CD4-positive, CD25-positive, alpha-beta regulatory T cell (primary cell): ENCODE results near the gene PSIP1. TPM values are rescaled to one million over a fixed set of nuclear protein-coding genes. Genes with fewer than 3 reads are reported as not detected.
A peak's percentile ranks its signal among the peaks of the same experiment; 100 is the strongest.
"Not testable (repeated sequence)": the region's sequence is repeated elsewhere in the genome, so short reads cannot be mapped to it uniquely, and the experiment has no call there.

ENCODE experiments used
- ATAC-seq, 2 donors: fragments of 150-1000 bp; cut with Tn5 transposase; one replicate each; pipeline ENCODE4 v1.10.0; 2021; ENCODE audit warnings: low read depth in 2 of 2, moderate number of reproducible peaks in 2 of 2, moderate library complexity in 1 of 2
- DNase-seq, 3 donors: peaks; one replicate each; pipeline versions ENCODE4 v3.0.0 to v3.0.0-alpha.2; 2012 to 2022; ENCODE audit warnings: mixed read lengths in 1 of 3
- H3K27ac ChIP-seq: one replicate; pipeline ENCODE4 v1.7.0; 2013; ENCODE audit warnings: mild to moderate bottlenecking, low read length; ENCODE audit not compliant: insufficient read depth, poor library complexity, severe bottlenecking
- H3K27me3 ChIP-seq: one replicate; pipeline ENCODE4 v1.7.0; 2013; ENCODE audit warnings: low read length; ENCODE audit not compliant: control insufficient read depth, insufficient read depth
- H3K36me3 ChIP-seq: one replicate; pipeline ENCODE4 v1.7.0; 2013; ENCODE audit warnings: mild to moderate bottlenecking, low read length, moderate library complexity; ENCODE audit not compliant: control insufficient read depth, insufficient read depth
- H3K4me1 ChIP-seq: 2 replicates; pipeline ENCODE4 v1.7.0; 2013; ENCODE audit warnings: mild to moderate bottlenecking, low read length; ENCODE audit not compliant: insufficient read depth, control insufficient read depth, poor library complexity, severe bottlenecking
- H3K4me3 ChIP-seq: one replicate; pipeline ENCODE4 v1.7.0; 2013; ENCODE audit warnings: low read depth, mild to moderate bottlenecking, low read length, moderate library complexity
- H3K9me3 ChIP-seq, 2 experiments: 1 replicate in 1 of 2; 2 replicates in 1 of 2; pipeline ENCODE4 v1.7.0; 2013; ENCODE audit warnings: low read length in 2 of 2, mild to moderate bottlenecking in 1 of 2, moderate library complexity in 1 of 2; ENCODE audit not compliant: control insufficient read depth in 2 of 2
- H3K27ac Mint-ChIP-seq, 3 donors: one replicate each; pipeline ENCODE4 v1.8.0; 2020 to 2022; ENCODE audit warnings: mild to moderate bottlenecking in 3 of 3, mixed read lengths in 3 of 3, moderate library complexity in 2 of 3
- H3K27me3 Mint-ChIP-seq: one replicate; pipeline ENCODE4 v1.8.0; 2022; ENCODE audit warnings: mild to moderate bottlenecking, mixed read lengths
- H3K36me3 Mint-ChIP-seq: one replicate; pipeline ENCODE4 v1.8.0; 2020; ENCODE audit warnings: mixed read lengths
- H3K4me1 Mint-ChIP-seq, 4 donors: one replicate each; pipeline ENCODE4 v1.8.0; 2020 to 2022; ENCODE audit warnings: mixed read lengths in 4 of 4, mild to moderate bottlenecking in 1 of 4
- H3K4me3 Mint-ChIP-seq, 4 donors: one replicate each; pipeline ENCODE4 v1.8.0; 2020 to 2022; ENCODE audit warnings: mild to moderate bottlenecking in 4 of 4, mixed read lengths in 4 of 4, moderate library complexity in 3 of 4
- H3K9me3 Mint-ChIP-seq, 7 donors: one replicate each; pipeline ENCODE4 v1.8.0; 2020 to 2022; ENCODE audit warnings: mixed read lengths in 7 of 7, mild to moderate bottlenecking in 3 of 7, moderate library complexity in 2 of 7
- polyA plus RNA-seq, 4 donors: library from polyadenylated mRNA; unstranded; fragments of 300-500 nt; fragmentation: Illumina TruSeq; gene quantifications; one replicate each; pipeline ENCODE4 v1.2.3, GENCODE V29; 2021
- total RNA-seq: library from RNA; stranded (reverse); gene quantifications from one replicate; pipeline ENCODE4 v1.2.3, GENCODE V29; 2022

PSIP1 gene
- total and polyA plus RNA-seq, 5 donors from 2014 or later: 86.0 to 136 (median 126) TPM

DNA sequence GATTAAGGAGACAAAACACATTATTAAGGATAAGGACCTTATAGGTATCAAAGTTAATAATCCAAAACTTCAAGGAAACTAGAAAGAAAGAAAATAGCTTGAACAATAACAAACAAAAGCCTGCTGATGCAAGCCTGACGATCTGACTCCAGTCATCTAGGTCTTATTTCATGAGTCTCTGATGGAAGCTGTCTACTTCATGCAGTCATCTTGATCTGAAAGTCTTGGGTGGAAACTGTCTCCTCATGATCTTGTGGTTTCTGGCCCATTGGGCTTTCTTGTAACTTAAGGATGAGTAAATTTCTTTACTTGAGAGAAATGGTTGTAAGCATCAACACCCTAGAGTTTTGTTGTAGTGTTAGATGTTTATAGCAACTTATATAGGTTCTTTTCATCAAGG is 20.6 kb upstream of the PSIP1 start:
- no peak overlapping the region for H3K4me3 Mint-ChIP-seq
- H3K27me3 Mint-ChIP-seq: peaks cover 5% of the 10 kb centered on the region
- peaks cover 0 to 8% (median 3%) of the 10 kb centered on the region in 4 donors for H3K4me1 Mint-ChIP-seq
- no peak overlapping the region for H3K4me3 ChIP-seq
- no peak overlapping the region for H3K27ac ChIP-seq
- no peaks in the 10 kb centered on the region for H3K36me3 ChIP-seq
- no peak for DNase-seq
- H3K9me3 Mint-ChIP-seq: no peaks in the 10 kb centered on the region
- no peaks in the 10 kb centered on the region for H3K4me1 ChIP-seq
- no peak overlapping the region for H3K27ac Mint-ChIP-seq
- no peaks in the 10 kb centered on the region for H3K27me3 ChIP-seq
- no peak for ATAC-seq
- H3K9me3 ChIP-seq: no peaks in the 10 kb centered on the region
- H3K36me3 Mint-ChIP-seq: no peaks in the 10 kb centered on the region

DNA sequence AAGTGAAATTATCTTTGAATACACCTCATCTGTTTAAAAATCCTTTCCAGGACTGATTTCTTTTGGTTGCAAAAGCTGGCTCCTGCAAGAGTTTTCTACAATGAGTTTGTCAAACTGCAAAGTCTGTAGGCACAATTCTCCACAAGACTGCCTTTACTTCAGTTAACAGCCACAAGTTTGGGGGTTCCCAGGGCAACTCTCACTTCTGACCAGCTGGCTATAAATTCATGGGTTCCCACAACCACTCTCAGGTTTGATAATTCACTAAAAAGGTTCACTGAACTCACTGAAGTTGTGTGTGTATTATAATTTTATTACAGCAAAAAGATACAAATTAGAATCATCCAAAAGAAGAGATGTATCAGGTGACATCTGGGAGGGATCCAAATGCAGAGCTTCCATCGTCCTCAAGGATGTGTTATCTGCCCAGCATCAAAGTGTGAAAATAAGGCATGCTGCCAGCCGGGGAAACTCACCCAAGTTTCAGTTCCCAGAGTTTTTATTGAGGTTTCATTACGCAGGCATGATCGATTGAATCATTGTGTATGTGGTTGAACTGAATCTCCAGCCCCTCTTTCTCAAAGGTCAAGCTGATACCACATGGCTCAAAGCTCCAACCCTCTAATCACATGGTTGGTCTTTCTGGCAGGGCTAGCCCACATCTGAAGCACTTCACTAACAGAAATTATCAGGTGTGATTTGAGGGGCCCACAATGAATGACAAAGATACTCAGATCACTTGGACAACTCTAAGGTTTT is 19.0 kb upstream of the PSIP1 start:
- no peaks in the 10 kb centered on the region for H3K36me3 ChIP-seq
- H3K9me3 ChIP-seq: no peaks in the 10 kb centered on the region
- Mint-ChIP-seq H3K4me1 (peaks cover 0 to 8% (median 3%) of the 10 kb centered on the region in 4 donors), H3K27ac (peak overlapping the region in 1 of 3 donors; percentile 26), H3K4me3 (no peak overlapping the region), H3K27me3 (peaks cover 14% of the 10 kb centered on the region), H3K9me3 (no peaks in the 10 kb centered on the region), H3K36me3 (no peaks in the 10 kb centered on the region)
- H3K4me3 ChIP-seq: no peak overlapping the region
- no peak for ATAC-seq
- no peaks in the 10 kb centered on the region for H3K4me1 ChIP-seq
- no peak overlapping the region for H3K27ac ChIP-seq
- no peak for DNase-seq
- no peaks in the 10 kb centered on the region for H3K27me3 ChIP-seq

DNA sequence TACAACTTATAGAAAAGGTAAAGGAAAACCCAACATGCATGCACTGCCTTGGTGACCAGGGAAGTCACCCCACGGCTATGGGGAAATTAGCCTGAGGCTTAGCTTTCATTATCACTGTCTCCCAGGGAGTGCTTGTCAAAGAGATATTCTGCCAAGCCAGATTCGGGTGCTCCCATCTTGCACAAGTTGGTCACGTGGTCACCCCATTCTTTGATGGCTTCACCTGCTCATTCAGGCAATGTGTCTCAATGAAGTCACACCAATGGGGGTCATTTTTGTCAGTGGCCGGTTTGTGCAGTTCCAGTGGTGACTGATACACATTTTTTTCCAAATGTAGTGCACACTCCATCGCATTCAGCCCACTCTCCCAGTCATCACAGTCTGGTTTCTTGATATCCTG is 16.3 kb upstream of the PSIP1 start:
- H3K9me3 ChIP-seq, ATAC-seq, H3K9me3 Mint-ChIP-seq, H3K36me3 ChIP-seq, H3K4me3 Mint-ChIP-seq, H3K27ac ChIP-seq, H3K27ac Mint-ChIP-seq, H3K36me3 Mint-ChIP-seq, H3K4me1 ChIP-seq, H3K27me3 ChIP-seq, H3K4me1 Mint-ChIP-seq, H3K4me3 ChIP-seq, DNase-seq: not testable (repeated sequence)
- peaks cover 34% of the 10 kb centered on the region for H3K27me3 Mint-ChIP-seq

DNA sequence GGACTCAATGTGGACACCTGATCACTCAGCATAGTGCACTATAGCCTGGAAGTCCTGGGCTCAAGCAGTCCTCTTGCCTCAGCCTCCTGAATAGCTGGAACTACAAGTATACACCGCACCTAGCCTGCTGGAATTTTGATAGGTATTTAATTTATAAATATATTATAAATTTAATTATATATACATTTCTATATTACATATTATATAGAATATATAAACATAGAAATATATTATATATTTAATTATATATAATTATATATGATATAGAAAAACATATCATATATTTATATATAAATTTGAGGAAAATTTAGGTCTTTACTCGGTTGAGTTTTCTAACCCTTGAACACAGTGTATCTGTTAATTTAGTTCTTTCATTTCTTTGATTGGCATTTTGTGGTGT is 15.2 kb upstream of the PSIP1 start:
- no peaks in the 10 kb centered on the region for H3K36me3 ChIP-seq
- H3K4me1 ChIP-seq: no peaks in the 10 kb centered on the region
- DNase-seq (no peak), ATAC-seq (no peak)
- H3K27ac Mint-ChIP-seq: no peak overlapping the region
- no peak overlapping the region for H3K4me3 Mint-ChIP-seq
- no peaks in the 10 kb centered on the region for H3K27me3 ChIP-seq
- H3K4me3 ChIP-seq: no peak overlapping the region
- H3K4me1 Mint-ChIP-seq: no peaks in the 10 kb centered on the region
- peaks cover 39% of the 10 kb centered on the region for H3K27me3 Mint-ChIP-seq
- H3K36me3 Mint-ChIP-seq: no peaks in the 10 kb centered on the region
- no peaks in the 10 kb centered on the region for H3K9me3 ChIP-seq
- no peaks in the 10 kb centered on the region for H3K9me3 Mint-ChIP-seq
- H3K27ac ChIP-seq: no peak overlapping the region

DNA sequence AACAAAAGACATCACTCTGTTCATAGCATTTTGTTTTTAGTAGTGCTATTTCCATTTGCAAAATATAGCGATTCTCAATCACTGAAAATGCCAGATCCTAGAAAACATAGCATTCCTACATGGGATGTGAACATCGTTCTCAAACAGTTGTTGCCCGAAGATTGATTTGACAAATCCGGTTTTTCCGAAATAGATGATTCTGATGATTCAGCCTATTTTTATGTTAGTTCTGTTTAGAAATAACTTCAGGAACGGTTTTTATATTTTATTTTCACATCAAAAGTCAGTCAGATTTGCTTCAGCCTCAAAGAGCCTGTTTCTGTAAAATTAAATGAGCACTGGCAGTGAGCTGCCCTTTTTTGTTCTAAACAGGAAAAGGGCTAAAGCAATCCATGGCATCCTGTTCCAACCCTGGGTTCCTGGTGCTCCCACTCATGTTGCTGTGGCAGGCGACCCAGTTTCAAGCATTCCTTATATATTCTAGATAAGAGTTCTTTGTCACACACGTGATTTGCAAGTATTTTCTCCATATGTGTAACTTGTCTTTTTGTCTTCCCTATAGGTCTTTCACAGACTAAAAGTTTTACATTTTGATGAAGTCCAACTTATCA is 14.2 kb upstream of the PSIP1 start:
- no peaks in the 10 kb centered on the region for H3K4me1 Mint-ChIP-seq
- H3K27ac Mint-ChIP-seq: no peak overlapping the region
- no peaks in the 10 kb centered on the region for H3K9me3 Mint-ChIP-seq
- no peaks in the 10 kb centered on the region for H3K4me1 ChIP-seq
- no peaks in the 10 kb centered on the region for H3K36me3 Mint-ChIP-seq
- no peak overlapping the region for H3K27ac ChIP-seq
- ATAC-seq (no peak), DNase-seq (no peak)
- no peak overlapping the region for H3K4me3 ChIP-seq
- H3K27me3 Mint-ChIP-seq: peaks cover 39% of the 10 kb centered on the region
- no peaks in the 10 kb centered on the region for H3K36me3 ChIP-seq
- H3K4me3 Mint-ChIP-seq: no peak overlapping the region
- no peaks in the 10 kb centered on the region for H3K9me3 ChIP-seq
- H3K27me3 ChIP-seq: no peaks in the 10 kb centered on the region

DNA sequence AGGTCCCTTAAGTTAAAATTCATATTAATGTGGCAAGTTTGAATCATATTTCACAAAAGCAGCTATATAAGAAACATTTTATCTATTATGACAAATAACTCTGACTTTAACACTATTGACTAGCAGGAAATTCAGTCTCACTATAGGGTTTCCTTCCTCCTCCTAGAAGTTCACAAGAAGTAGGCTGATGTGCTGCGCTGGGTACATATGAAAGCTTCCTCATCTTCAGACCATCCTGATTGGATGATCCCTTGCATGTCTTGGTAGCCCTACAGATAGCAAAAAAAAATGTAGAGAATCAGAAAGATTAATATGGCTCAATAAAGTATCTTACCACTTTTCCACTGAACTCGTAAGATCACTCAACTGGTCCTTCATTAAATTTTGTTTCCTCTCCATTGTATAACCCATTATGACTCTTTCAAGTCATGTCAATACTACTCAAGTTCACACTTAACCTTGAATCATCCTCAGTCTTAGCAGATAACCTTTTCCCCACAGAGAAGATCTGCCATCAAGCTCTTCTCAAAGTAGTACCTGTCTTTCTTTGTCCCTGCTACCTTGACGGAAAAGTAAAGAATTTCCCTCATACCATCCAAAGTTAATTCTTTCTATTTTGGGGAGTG is 11.5 kb upstream of the PSIP1 start:
- Mint-ChIP-seq H3K27me3 (peaks cover 39% of the 10 kb centered on the region), H3K4me1 (no peaks in the 10 kb centered on the region), H3K9me3 (no peaks in the 10 kb centered on the region), H3K36me3 (no peaks in the 10 kb centered on the region), H3K4me3 (no peak overlapping the region), H3K27ac (no peak overlapping the region)
- no peaks in the 10 kb centered on the region for H3K9me3 ChIP-seq
- DNase-seq: no peak
- no peak for ATAC-seq
- no peak overlapping the region for H3K27ac ChIP-seq
- no peak overlapping the region for H3K4me3 ChIP-seq
- H3K4me1 ChIP-seq: no peaks in the 10 kb centered on the region
- H3K27me3 ChIP-seq: no peaks in the 10 kb centered on the region
- H3K36me3 ChIP-seq: no peaks in the 10 kb centered on the region

DNA sequence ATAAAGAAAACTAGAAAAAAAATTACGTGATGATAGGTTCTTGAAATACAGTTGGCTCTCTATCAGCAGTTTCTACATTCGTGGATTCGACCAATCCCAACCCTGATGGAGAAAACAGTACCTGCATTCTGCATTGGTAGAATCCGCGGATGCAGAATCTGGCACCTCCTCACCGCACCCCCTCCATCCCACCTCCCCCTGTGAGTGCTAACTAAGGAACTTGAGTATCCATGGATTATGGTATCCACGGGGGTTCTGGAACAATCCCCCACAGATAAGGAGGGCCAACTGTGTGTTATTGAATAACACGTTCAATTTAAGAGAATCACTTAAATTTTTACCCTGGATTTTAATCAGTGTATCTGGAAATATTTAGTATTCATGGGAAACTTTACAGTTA is 10.5 kb upstream of the PSIP1 start:
- H3K27ac Mint-ChIP-seq: no peak overlapping the region
- H3K27ac ChIP-seq: no peak overlapping the region
- no peaks in the 10 kb centered on the region for H3K36me3 Mint-ChIP-seq
- H3K4me1 ChIP-seq: no peaks in the 10 kb centered on the region
- H3K36me3 ChIP-seq: no peaks in the 10 kb centered on the region
- H3K4me1 Mint-ChIP-seq: no peaks in the 10 kb centered on the region
- H3K4me3 Mint-ChIP-seq: no peak overlapping the region
- no peak overlapping the region for H3K4me3 ChIP-seq
- DNase-seq (no peak), ATAC-seq (no peak)
- no peaks in the 10 kb centered on the region for H3K27me3 ChIP-seq
- no peaks in the 10 kb centered on the region for H3K9me3 ChIP-seq
- H3K9me3 Mint-ChIP-seq: no peaks in the 10 kb centered on the region
- peaks cover 33% of the 10 kb centered on the region for H3K27me3 Mint-ChIP-seq

DNA sequence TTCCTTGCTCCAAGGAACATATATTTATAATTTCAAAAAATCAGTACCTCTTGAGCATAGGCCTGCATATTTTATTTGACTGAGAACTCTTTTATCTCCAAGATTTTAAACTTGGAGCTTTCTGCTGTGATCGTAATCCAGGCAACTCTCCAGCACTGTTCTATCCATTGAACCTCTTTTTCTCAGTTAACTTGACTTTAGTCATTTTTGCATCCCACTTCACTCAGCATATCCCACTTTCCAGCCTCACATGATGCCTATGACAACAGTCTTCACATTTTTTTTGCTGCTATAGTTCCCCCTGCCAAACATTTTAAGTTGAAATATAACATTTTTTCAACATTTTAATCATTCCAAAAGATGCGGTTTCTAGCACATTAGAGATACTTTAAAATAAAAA is 9.1 kb upstream of the PSIP1 start:
- Histone ChIP-seq H3K4me1 (no peaks in the 10 kb centered on the region), H3K27ac (no peak overlapping the region), H3K9me3 (no peaks in the 10 kb centered on the region), H3K27me3 (no peaks in the 10 kb centered on the region), H3K36me3 (no peaks in the 10 kb centered on the region), H3K4me3 (no peak overlapping the region)
- DNase-seq (no peak), ATAC-seq (no peak)
- no peaks in the 10 kb centered on the region for H3K4me1 Mint-ChIP-seq
- peaks cover 26% of the 10 kb centered on the region for H3K27me3 Mint-ChIP-seq
- no peak overlapping the region for H3K27ac Mint-ChIP-seq
- no peaks in the 10 kb centered on the region for H3K9me3 Mint-ChIP-seq
- H3K4me3 Mint-ChIP-seq: no peak overlapping the region
- H3K36me3 Mint-ChIP-seq: no peaks in the 10 kb centered on the region
